CD4-positive, alpha-beta T cell treated with Interleukin-17A for 1 hour (primary cell): ENCODE measurements around the gene CCDC182.

Source experiments
- DNase-seq: peaks from one replicate; pipeline ENCODE4 v3.0.0-alpha.2; 2020

Gene CCDC182

GRCh38 chr17:57696050-57696449 is 49.0 kb downstream of the CCDC182 start:
- DNase-seq, result no peak
